ENCODE measurements around the gene MASTL.

Gene MASTL

GRCh38 chr10:27225642-27226257 is 70.6 kb downstream of the MASTL start:
- no peak for DNase-seq

GRCh38 chr10:27230022-27230421 is 74.9 kb downstream of the MASTL start:
- no peak for DNase-seq

- no peak for DNase-seq
Observed at GRCh38 chr10:27235706-27236105, 80.6 kb downstream of the MASTL start.

Measured in SW 1271 (cell line).